ENCODE results near the gene BTAF1. TPM values are rescaled to one million over a fixed set of nuclear protein-coding genes. Genes with fewer than 3 reads are reported as not detected.
A peak's percentile ranks its signal among the peaks of the same experiment; 100 is the strongest.

BTAF1 gene
- total and polyA plus RNA-seq, 8 donors: 24.2 to 59.8 (median 48.6) TPM

- ATAC-seq (no peak), DNase-seq (no peak)
- no peak for TF ChIP-seq CTCF (IDR thresholded peaks at IDR 0.05)
- intact Hi-C loops (cut with DNase I): no loop called here
- H3K36me3 ChIP-seq: no peaks in the 10 kb centered on the region
- peaks cover 5 to 14% of the 10 kb centered on the region in 2 donors for H3K4me1 ChIP-seq
- H3K9me3 ChIP-seq: no peaks in the 10 kb centered on the region
- no peak overlapping the region for H3K4me3 ChIP-seq
- H3K27me3 ChIP-seq: no peaks in the 10 kb centered on the region
- H3K27ac ChIP-seq: no peak overlapping the region
Measured at GRCh38 chr10:91897421-91897820, 26.1 kb upstream of the BTAF1 start.

- intact Hi-C loops (cut with DNase I): loop anchor here in 1 of 2 donors (10.0 kb wide), 1 partner anchor 57 kb away; no protein-coding TSS in a partner anchor
- no peak for TF ChIP-seq CTCF (IDR thresholded peaks at IDR 0.05)
- peak overlapping the region in 1 of 2 donors; percentile 86 for H3K27ac ChIP-seq
- no peaks in the 10 kb centered on the region for H3K36me3 ChIP-seq
- peaks cover 6 to 19% of the 10 kb centered on the region in 2 donors for H3K4me1 ChIP-seq
- H3K9me3 ChIP-seq: no peaks in the 10 kb centered on the region
- DNase-seq (no peak), ATAC-seq (peak; percentile 98)
- H3K4me3 ChIP-seq: no peak overlapping the region
- H3K27me3 ChIP-seq: no peaks in the 10 kb centered on the region
Measured at GRCh38 chr10:91901784-91902677, 21.5 kb upstream of the BTAF1 start.

GRCh38 chr10:91907033-91907594 is 16.5 kb upstream of the BTAF1 start:
- Histone ChIP-seq H3K4me1 (peaks cover 9 to 30% of the 10 kb centered on the region in 2 donors), H3K4me3 (no peak overlapping the region), H3K9me3 (no peaks in the 10 kb centered on the region), H3K27ac (no peak overlapping the region), H3K36me3 (no peaks in the 10 kb centered on the region), H3K27me3 (no peaks in the 10 kb centered on the region)
- DNase-seq (no peak), ATAC-seq (no peak)
- TF ChIP-seq CTCF (IDR thresholded peaks at IDR 0.05): no peak
- intact Hi-C loops (cut with DNase I): loop anchor here in 1 of 2 donors (10.0 kb wide), 1 partner anchor 62 kb away; no protein-coding TSS in a partner anchor

GRCh38 chr10:91907914-91908336 is 15.6 kb upstream of the BTAF1 start:
- TF ChIP-seq CTCF (IDR thresholded peaks at IDR 0.05): no peak
- H3K4me3 ChIP-seq: peak overlapping the region; percentile 79 to 83
- peaks cover 5 to 23% of the 10 kb centered on the region in 2 donors for H3K4me1 ChIP-seq
- intact Hi-C loops (cut with DNase I): loop anchor here in 1 of 2 donors (10.0 kb wide), 1 partner anchor 63 kb away; no protein-coding TSS in a partner anchor
- DNase-seq (no peak), ATAC-seq (peak; percentile 21)
- no peaks in the 10 kb centered on the region for H3K9me3 ChIP-seq
- H3K27me3 ChIP-seq: no peaks in the 10 kb centered on the region
- peak overlapping the region; percentile 71 to 82 for H3K27ac ChIP-seq
- no peaks in the 10 kb centered on the region for H3K36me3 ChIP-seq

Measured in left lung (tissue), 10 donors.